SHP77 (cell line): ENCODE results near the gene TRIM52.
"Not testable (repeated sequence)": the region's sequence is repeated elsewhere in the genome, so short reads cannot be mapped to it uniquely, and the experiment has no call there.

Experiments
- DNase-seq, 2 experiments: peaks; one replicate each; lab custom pipeline; 2025; lab: John Stamatoyannopoulos, UW

Gene TRIM52

GRCh38 chr5:181260720-181261319 is at the start of gene TRIM52:
Gene TRIM52 (minus strand): TSS chr5:181261143. CDS start chr5:181260813, 330 bp downstream.
- no peak for DNase-seq

GRCh38 chr5:181287331-181287730 is 26.4 kb upstream of the TRIM52 start:
- not testable (repeated sequence) for DNase-seq

GRCh38 chr5:181285962-181286705 is 25.2 kb upstream of the TRIM52 start:
- not testable (repeated sequence) for DNase-seq

GRCh38 chr5:181283841-181284755 is 23.2 kb upstream of the TRIM52 start:
- not testable (repeated sequence) for DNase-seq

GRCh38 chr5:181283347-181283746 is 22.4 kb upstream of the TRIM52 start:
- no peak for DNase-seq

- DNase-seq: no peak
Measured at GRCh38 chr5:181282874-181283273, 21.9 kb upstream of the TRIM52 start.

GRCh38 chr5:181282415-181282814 is 21.5 kb upstream of the TRIM52 start:
- DNase-seq: not testable (repeated sequence)

- no peak for DNase-seq
Measured at GRCh38 chr5:181281984-181282316, 21.0 kb upstream of the TRIM52 start.

GRCh38 chr5:181281077-181281983 is 20.4 kb upstream of the TRIM52 start:
- no peak for DNase-seq

- DNase-seq: no peak
Measured at GRCh38 chr5:181280251-181280762, 19.4 kb upstream of the TRIM52 start.

- DNase-seq: not testable (repeated sequence)
Measured at GRCh38 chr5:181273433-181273744, 12.4 kb upstream of the TRIM52 start.

GRCh38 chr5:181271081-181271480 is 10.1 kb upstream of the TRIM52 start:
- DNase-seq: no peak

- not testable (repeated sequence) for DNase-seq
Measured at GRCh38 chr5:181267907-181268306, 7.0 kb upstream of the TRIM52 start.

- not testable (repeated sequence) for DNase-seq
Measured at GRCh38 chr5:181267291-181267904, 6.5 kb upstream of the TRIM52 start.

- DNase-seq: no peak
Measured at GRCh38 chr5:181265092-181265671, 4.2 kb upstream of the TRIM52 start.

- no peak for DNase-seq
Measured at GRCh38 chr5:181263633-181264032, 2.7 kb upstream of the TRIM52 start.

- no peak for DNase-seq
Measured at GRCh38 chr5:181261320-181262049, 542 bp upstream of the TRIM52 start.

- no peak for DNase-seq
Measured at GRCh38 chr5:181259974-181260719, 796 bp downstream of the TRIM52 start.

GRCh38 chr5:181259283-181259682 is 1.7 kb downstream of the TRIM52 start:
- DNase-seq: no peak
